H1 (cell line): ENCODE data around the gene MARCHF3. TPM values are rescaled to one million over a fixed set of nuclear protein-coding genes. Genes with fewer than 3 reads are reported as not detected.

ENCODE experiments used
- CTCF ChIA-PET: fragments of 300-600 bp; sonication (Branson Sonifier 250); formaldehyde crosslinking; loops from one replicate; lab custom pipeline; 2021; ENCODE audit not compliant: partially characterized antibody; lab: Charles Lee
- POLR2A ChIA-PET: fragments of 300-600 bp; sonication (Branson Sonifier 250); formaldehyde crosslinking; loops from one replicate; lab custom pipeline; 2021; ENCODE audit warnings: inconsistent platforms; ENCODE audit not compliant: partially characterized antibody; lab: Charles Lee
- DNase-seq, 2 experiments: peaks; one replicate each; pipeline versions ENCODE4 v3.0.0 to v3.0.0-alpha.2; 2010 to 2022; ENCODE audit warnings: low spot score in 2 of 2, low read depth in 1 of 2, mixed read lengths in 1 of 2
- FAIRE-seq: peaks from 2 replicates; lab custom pipeline; 2011; peaks lifted over from hg19 to GRCh38; lab: Jason Lieb, UNC
- H2AFZ ChIP-seq: 2 replicates; pipeline ENCODE4 v1.8.1; 2012; ENCODE audit warnings: low read length, inconsistent platforms
- H2AK5ac ChIP-seq: 2 replicates; pipeline ENCODE4 v1.6.1; 2013; ENCODE audit warnings: low read depth, low read length
- H2BK120ac ChIP-seq: replicated peaks from 2 replicates; pipeline ENCODE3; 2013; ENCODE audit warnings: low read depth, low read length, inconsistent platforms
- H2BK12ac ChIP-seq: 2 replicates; pipeline ENCODE4 v1.6.1; 2013; ENCODE audit warnings: low read depth, low read length
- H2BK15ac ChIP-seq: 2 replicates; pipeline ENCODE4 v1.6.1; 2013; ENCODE audit warnings: low read length
- H2BK20ac ChIP-seq: 2 replicates; pipeline ENCODE4 v1.6.1; 2013; ENCODE audit warnings: low read length
- H2BK5ac ChIP-seq: 2 replicates; pipeline ENCODE4 v1.6.1; 2013; ENCODE audit warnings: low read depth, low read length
- H3K14ac ChIP-seq: 2 replicates; pipeline ENCODE4 v1.6.1; 2013; ENCODE audit warnings: inconsistent platforms; ENCODE audit not compliant: insufficient read length
- H3K18ac ChIP-seq: 2 replicates; pipeline ENCODE4 v1.6.1; 2013; ENCODE audit warnings: low read length; ENCODE audit errors: extremely low read depth
- H3K23ac ChIP-seq: 2 replicates; pipeline ENCODE4 v1.6.1; 2013; ENCODE audit warnings: inconsistent platforms; ENCODE audit not compliant: insufficient read length
- H3K23me2 ChIP-seq: 2 replicates; pipeline ENCODE4 v1.6.1; 2013; ENCODE audit warnings: low read depth, low read length
- H3K27ac ChIP-seq: 2 replicates; pipeline ENCODE4 v1.6.1; 2011; ENCODE audit warnings: low read depth, low read length, inconsistent platforms
- H3K27me3 ChIP-seq, 4 experiments: replicated peaks in 1 of 4; 1 replicate in 1 of 4; 2 replicates in 3 of 4; pipeline versions ENCODE4 v1.6.1 to v1.8.1; 2011 to 2013; ENCODE audit warnings: low read length in 3 of 4, mild to moderate bottlenecking in 3 of 4, inconsistent platforms in 2 of 4, mixed read lengths in 2 of 4, moderate library complexity in 1 of 4; ENCODE audit not compliant: control insufficient read depth in 3 of 4, insufficient read depth in 3 of 4; ENCODE audit errors: extremely low read depth in 1 of 4
- H3K36me3 ChIP-seq, 4 experiments: 2 replicates each; pipeline versions ENCODE4 v1.6.1 to v1.8.1; 2011 to 2013; ENCODE audit warnings: mild to moderate bottlenecking in 4 of 4, low read length in 3 of 4, moderate library complexity in 2 of 4, control low read depth in 1 of 4, inconsistent platforms in 1 of 4; ENCODE audit not compliant: insufficient read depth in 4 of 4, control insufficient read depth in 2 of 4
- H3K4ac ChIP-seq: replicated peaks from 2 replicates; pipeline ENCODE3; 2013; ENCODE audit warnings: low read length, low read depth, mixed read lengths, inconsistent platforms; ENCODE audit not compliant: insufficient read length
- H3K4me1 ChIP-seq, 4 experiments: replicated peaks in 1 of 4; 1 replicate in 1 of 4; 2 replicates in 3 of 4; pipeline versions ENCODE4 v1.6.1 to v1.8.1; 2011 to 2013; ENCODE audit warnings: low read length in 3 of 4, inconsistent platforms in 2 of 4, mixed read lengths in 1 of 4; ENCODE audit not compliant: insufficient read depth in 4 of 4, control insufficient read depth in 3 of 4
- H3K4me2 ChIP-seq, 2 experiments: 2 replicates each; pipeline versions ENCODE4 v1.6.1 to v1.8.1; 2011 to 2013; ENCODE audit warnings: low read depth in 2 of 2, low read length in 2 of 2, control low read depth in 1 of 2, inconsistent platforms in 1 of 2, mild to moderate bottlenecking in 1 of 2; ENCODE audit not compliant: insufficient read depth in 1 of 2
- H3K4me3 ChIP-seq, 4 experiments: fragments of 200-600, 300-600 bp in 1 of 4; sonication (generic), shearing (Covaris generic), sonication (Bioruptor Twin) in 1 of 4; 2 replicates each; pipeline versions ENCODE4 v1.5.1 to v1.8.1; 2011 to 2016; ENCODE audit warnings: low read length in 4 of 4, low read depth in 3 of 4, control low read depth in 2 of 4, inconsistent platforms in 2 of 4, mild to moderate bottlenecking in 2 of 4, mixed read lengths in 1 of 4, moderate library complexity in 1 of 4; ENCODE audit not compliant: insufficient read depth in 2 of 4; ENCODE audit errors: extremely low read depth in 1 of 4
- H3K56ac ChIP-seq: replicated peaks from 2 replicates; pipeline ENCODE3; 2013; ENCODE audit warnings: low read depth, mild to moderate bottlenecking, mixed read lengths, low read length, inconsistent platforms; ENCODE audit not compliant: insufficient read length
- H3K79me1 ChIP-seq: 2 replicates; pipeline ENCODE4 v1.6.1; 2013; ENCODE audit warnings: low read depth, low read length, control low read depth
- H3K79me2 ChIP-seq, 2 experiments: 2 replicates each; pipeline versions ENCODE4 v1.6.1 to v1.8.1; 2012 to 2013; ENCODE audit warnings: low read length in 2 of 2, mild to moderate bottlenecking in 2 of 2, inconsistent platforms in 1 of 2; ENCODE audit not compliant: insufficient read depth in 2 of 2, control insufficient read depth in 1 of 2
- H3K9ac ChIP-seq, 4 experiments: replicated peaks in 1 of 4; 1 replicate in 1 of 4; 2 replicates in 3 of 4; pipeline versions ENCODE4 v1.6.1 to v1.8.1; 2011 to 2013; ENCODE audit warnings: low read depth in 3 of 4, low read length in 3 of 4, control low read depth in 2 of 4, mild to moderate bottlenecking in 2 of 4, moderate library complexity in 2 of 4, inconsistent platforms in 1 of 4; ENCODE audit errors: extremely low read depth in 1 of 4
- H3K9me3 ChIP-seq, 2 experiments: 2 replicates each; pipeline versions ENCODE4 v1.6.1 to v1.8.1; 2012 to 2013; ENCODE audit warnings: mild to moderate bottlenecking in 2 of 2, moderate library complexity in 2 of 2, control low read depth in 1 of 2, inconsistent platforms in 1 of 2, low read depth in 1 of 2, low read length in 1 of 2, mixed read lengths in 1 of 2; ENCODE audit not compliant: insufficient read depth in 2 of 2
- H4K20me1 ChIP-seq, 2 experiments: replicated peaks in 1 of 2; 2 replicates each; pipeline versions ENCODE3 to v1.8.1; 2011 to 2013; ENCODE audit warnings: inconsistent platforms in 2 of 2, low read length in 2 of 2, mild to moderate bottlenecking in 1 of 2; ENCODE audit not compliant: insufficient read depth in 2 of 2, control insufficient read depth in 1 of 2
- H4K5ac ChIP-seq: 2 replicates; pipeline ENCODE4 v1.6.1; 2013; ENCODE audit warnings: low read length, low read depth, mixed read lengths, inconsistent platforms; ENCODE audit not compliant: insufficient read length
- H4K8ac ChIP-seq: 2 replicates; pipeline ENCODE4 v1.8.0; 2013; ENCODE audit warnings: mild to moderate bottlenecking, moderate library complexity, low read length, inconsistent platforms; ENCODE audit not compliant: insufficient read depth; ENCODE audit errors: extremely low read depth
- H4K91ac ChIP-seq: replicated peaks from 2 replicates; pipeline ENCODE3; 2013; ENCODE audit warnings: low read length, mixed read lengths, inconsistent platforms; ENCODE audit not compliant: insufficient read length
- EP300 ChIP-seq, 2 experiments: IDR thresholded peaks; 1 replicate in 1 of 2; 2 replicates in 1 of 2; pipeline ENCODE4 v1.6.1; 2011 to 2012; ENCODE audit warnings: low read depth in 2 of 2, low read length in 2 of 2, mild to moderate bottlenecking in 2 of 2, borderline replicate concordance in 1 of 2, inconsistent platforms in 1 of 2, moderate library complexity in 1 of 2
- RAD21 ChIP-seq, 2 experiments: IDR thresholded peaks in 1 of 2; conservative IDR thresholded peaks in 1 of 2; 2 replicates each; pipeline ENCODE4 v1.6.1; 2011; ENCODE audit warnings: low read depth in 2 of 2, low read length in 2 of 2, improper control_type of control experiment in 1 of 2, inconsistent platforms in 1 of 2, mild to moderate bottlenecking in 1 of 2, moderate library complexity in 1 of 2
- RFX5 ChIP-seq: IDR thresholded peaks from 2 replicates; pipeline ENCODE4 v1.6.1; 2011; ENCODE audit warnings: low read depth, low read length, improper control_type of control experiment, borderline replicate concordance
- SAP30 ChIP-seq: fragments of 300-600 bp; sonication (generic); IDR thresholded peaks from 2 replicates; pipeline ENCODE4 v1.7.1; 2012; ENCODE audit warnings: low read length, moderate library complexity, mild to moderate bottlenecking, inconsistent platforms; ENCODE audit not compliant: insufficient read depth, insufficient replicate concordance
- SP4 ChIP-seq: IDR thresholded peaks from 2 replicates; pipeline ENCODE4 v1.6.1; 2012; ENCODE audit warnings: low read length, inconsistent platforms
- TCF12 ChIP-seq: IDR thresholded peaks from 2 replicates; pipeline ENCODE4 v1.6.1; 2011; ENCODE audit warnings: low read depth, mild to moderate bottlenecking, low read length
- WGBS, 2 experiments: shearing (Covaris generic) in 1 of 2; methylation state at CpG; one replicate each; pipeline versions ENCODE4 v1.1.6 to v1.1.7; 2013 to 2015; ENCODE audit warnings: low lambda C conversion rate in 2 of 2, mixed read lengths in 2 of 2, inconsistent platforms in 1 of 2, low coverage in 1 of 2, missing lambda C conversion rate in 1 of 2; ENCODE audit not compliant: insufficient replicate concordance in 2 of 2, insufficient coverage in 1 of 2, insufficient read length in 1 of 2; ENCODE audit errors: extremely low coverage in 1 of 2, missing lambda C conversion rate in 1 of 2; 5-methylcytosine and 5-hydroxymethylcytosine counted together
- polyA plus RNA-seq, 7 experiments: library from polyadenylated mRNA; depleted of rRNA in 3 of 7; stranded (reverse) in 5 of 7; unstranded in 2 of 7; fragments of >200 nt in 5 of 7; fragments of 200-250 nt in 2 of 7; gene quantifications; 1 replicate in 5 of 7; 2 replicates in 1 of 7; 4 replicates in 1 of 7; pipeline versions ENCODE4 v1.2.1 to v1.2.3, GENCODE V29; 2011 to 2013; ENCODE audit warnings: missing spikeins in 2 of 7, mixed read lengths in 2 of 7
- total RNA-seq: library from RNA; stranded (reverse); fragmentation: NEBNext Ultra II Directional; extraction: Animal tissue kit (Norgen Biotek cat#: 25700); gene quantifications from 2 replicates; pipeline ENCODE4 v1.2.1, GENCODE V29; 2021
- TF ChIP-seq, protein P1 (sequence below): IDR thresholded peaks from 2 replicates; pipeline ENCODE4 v1.6.1; 2011; ENCODE audit warnings: low read depth, mild to moderate bottlenecking, low read length; ENCODE audit not compliant: insufficient read depth

Gene MARCHF3
- total and polyA plus RNA-seq, 2 of the 8 experiments (the other 6 are each of a cell fraction or from before 2014, with no cell fraction given): 12.0 to 16.9 TPM

DNA sequence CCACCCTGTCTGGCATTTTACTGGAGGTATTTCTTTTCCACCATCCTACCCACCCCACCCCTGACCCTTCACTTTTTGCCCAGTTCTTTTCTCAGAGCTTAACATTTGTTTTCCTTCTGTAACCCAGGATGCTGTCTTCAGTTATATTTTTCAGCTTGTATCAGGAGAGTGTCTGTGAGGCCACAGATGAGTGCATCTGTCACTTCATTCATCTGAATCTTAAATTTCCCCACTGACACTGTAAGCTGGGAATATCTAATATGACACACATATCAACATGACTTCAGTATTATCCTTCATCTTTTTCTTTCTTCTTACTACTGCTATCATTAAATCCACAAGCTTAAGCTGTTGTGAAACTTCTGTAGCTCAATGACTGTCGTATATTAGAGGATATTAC lies 4.9 kb downstream of the MARCHF3 start:
- Histone ChIP-seq H2AK5ac (no peak overlapping the region), H3K79me1 (no peaks in the 10 kb centered on the region)
- CTCF ChIA-PET: interaction anchor here (0.6 kb wide), 1 partner anchor 8 kb away, joined by 4 read pairs; no protein-coding TSS in a partner anchor
- TF ChIP-seq SP4 (no peak), SAP30 (no peak), TCF12 (no peak), EP300 (IDR thresholded peaks at IDR 0.05; ENCODE audit: borderline replicate concordance in 1 of 2, low read depth in 2 of 2, low read length in 2 of 2) (no peak), RAD21 (IDR thresholded peaks at IDR 0.05 in 1 of 2, conservative IDR thresholded peaks at IDR 0.05 in 1 of 2; ENCODE audit: low read depth in 2 of 2, low read length in 2 of 2) (no peak), RFX5 (no peak)
- TF ChIP-seq, protein P1, sequence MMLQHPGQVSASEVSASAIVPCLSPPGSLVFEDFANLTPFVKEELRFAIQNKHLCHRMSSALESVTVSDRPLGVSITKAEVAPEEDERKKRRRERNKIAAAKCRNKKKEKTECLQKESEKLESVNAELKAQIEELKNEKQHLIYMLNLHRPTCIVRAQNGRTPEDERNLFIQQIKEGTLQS: no peak
- TF ChIP-seq, all 59 proteins: peak for 0
- Histone ChIP-seq H3K4me1 (peaks cover 0 to 3% (median 2%) of the 10 kb centered on the region in 4 experiments; a peak in 2 of 7 replicates), H3K36me3 (no peaks in the 10 kb centered on the region), H3K56ac (no peak overlapping the region), H2BK12ac (no peak overlapping the region), H3K23me2 (peaks cover 10% of the 10 kb centered on the region; the same call in 1 of the 2 replicates), H3K9ac (no peak overlapping the region), H3K18ac (no peak overlapping the region), H3K4ac (no peak overlapping the region), H3K23ac (no peak overlapping the region), H3K14ac (no peak overlapping the region), H2BK120ac (no peak overlapping the region), H3K27me3 (peaks cover 0 to 3% (median 0%) of the 10 kb centered on the region in 4 experiments; a peak in 1 of 7 replicates), H2BK20ac (no peak overlapping the region), H3K27ac (no peak overlapping the region), H4K5ac (no peak overlapping the region), H4K20me1 (peaks cover 0 to 7% of the 10 kb centered on the region in 2 experiments), H3K9me3 (no peaks in the 10 kb centered on the region), H2BK5ac (no peak overlapping the region), H2AFZ (no peak overlapping the region), H3K4me3 (no peak overlapping the region), H4K91ac (no peak overlapping the region), H4K8ac (no peak overlapping the region), H2BK15ac (no peak overlapping the region), H3K4me2 (no peak overlapping the region), H3K79me2 (peaks cover 0 to 32% of the 10 kb centered on the region in 2 experiments; a peak in 2 of 4 replicates)
- POLR2A ChIA-PET: interaction anchor here (1.1 to 1.4 kb wide), 2 partner anchors 27 to 54 kb away, joined by 3 read pairs; no protein-coding TSS in a partner anchor
- WGBS, 2 experiments: 90% methylated on average over 1 of the region's 1 CpG; no CpG with 5 or more reads in 1 of the 2 experiments
- no peak for DNase-seq
- FAIRE-seq: no peak
